ENCODE data around the gene KCNC1. TPM values are rescaled to one million over a fixed set of nuclear protein-coding genes. Genes with fewer than 3 reads are reported as not detected.

KCNC1 gene
- total and polyA plus RNA-seq, 4 donors: 0.54 TPM; not detected in 3

DNA sequence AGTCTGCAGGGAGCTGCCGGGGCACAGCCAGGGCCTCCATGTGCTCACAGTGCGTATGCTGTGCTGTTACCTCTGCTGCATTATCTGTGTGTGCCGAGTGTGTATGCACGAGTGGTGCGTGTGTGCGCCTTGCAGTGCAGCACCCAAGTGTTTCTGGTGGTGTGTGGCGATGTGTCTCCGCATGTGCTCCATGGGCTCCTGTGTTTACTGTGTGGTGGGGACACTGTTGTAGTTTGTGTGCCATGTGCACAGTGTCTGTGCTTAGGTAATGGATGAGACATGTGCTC, 31.4 kb downstream of the KCNC1 start:
- TF ChIP-seq JUND (IDR thresholded peaks at IDR 0.05): no peak
- TF ChIP-seq, protein P1, sequence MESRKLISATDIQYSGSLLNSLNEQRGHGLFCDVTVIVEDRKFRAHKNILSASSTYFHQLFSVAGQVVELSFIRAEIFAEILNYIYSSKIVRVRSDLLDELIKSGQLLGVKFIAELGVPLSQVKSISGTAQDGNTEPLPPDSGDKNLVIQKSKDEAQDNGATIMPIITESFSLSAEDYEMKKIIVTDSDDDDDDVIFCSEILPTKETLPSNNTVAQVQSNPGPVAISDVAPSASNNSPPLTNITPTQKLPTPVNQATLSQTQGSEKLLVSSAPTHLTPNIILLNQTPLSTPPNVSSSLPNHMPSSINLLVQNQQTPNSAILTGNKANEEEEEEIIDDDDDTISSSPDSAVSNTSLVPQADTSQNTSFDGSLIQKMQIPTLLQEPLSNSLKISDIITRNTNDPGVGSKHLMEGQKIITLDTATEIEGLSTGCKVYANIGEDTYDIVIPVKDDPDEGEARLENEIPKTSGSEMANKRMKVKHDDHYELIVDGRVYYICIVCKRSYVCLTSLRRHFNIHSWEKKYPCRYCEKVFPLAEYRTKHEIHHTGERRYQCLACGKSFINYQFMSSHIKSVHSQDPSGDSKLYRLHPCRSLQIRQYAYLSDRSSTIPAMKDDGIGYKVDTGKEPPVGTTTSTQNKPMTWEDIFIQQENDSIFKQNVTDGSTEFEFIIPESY (IDR thresholded peaks at IDR 0.05): no peak
- no peak for DNase-seq (ENCODE audit: low spot score)
- peaks cover 3 to 15% (median 13%) of the 10 kb centered on the region in 4 donors for H3K4me1 ChIP-seq (ENCODE audit: control insufficient read depth in 4 of 4, insufficient read depth in 4 of 4, low read length in 3 of 4)
- no peaks in the 10 kb centered on the region for H3K27me3 ChIP-seq (ENCODE audit: control insufficient read depth in 4 of 4, insufficient read depth in 4 of 4, low read length in 3 of 4)
- H3K9ac ChIP-seq (ENCODE audit: low read depth in 1 of 2, low read length in 2 of 2): no peak overlapping the region
- H3K27ac ChIP-seq (ENCODE audit: low read depth in 1 of 2, low read length in 2 of 2): no peak overlapping the region
- no peak overlapping the region for H3K4me3 ChIP-seq (ENCODE audit: low read depth in 1 of 3, low read length in 3 of 3)
- H3K36me3 ChIP-seq (ENCODE audit: control insufficient read depth in 4 of 4, insufficient read depth in 3 of 4, low read depth in 1 of 4, low read length in 3 of 4): no peaks in the 10 kb centered on the region
- no peaks in the 10 kb centered on the region for H3K9me3 ChIP-seq (ENCODE audit: control insufficient read depth in 4 of 4, low read length in 3 of 4)
- 95% methylated on average over 8 of the region's 8 CpGs for WGBS

DNA sequence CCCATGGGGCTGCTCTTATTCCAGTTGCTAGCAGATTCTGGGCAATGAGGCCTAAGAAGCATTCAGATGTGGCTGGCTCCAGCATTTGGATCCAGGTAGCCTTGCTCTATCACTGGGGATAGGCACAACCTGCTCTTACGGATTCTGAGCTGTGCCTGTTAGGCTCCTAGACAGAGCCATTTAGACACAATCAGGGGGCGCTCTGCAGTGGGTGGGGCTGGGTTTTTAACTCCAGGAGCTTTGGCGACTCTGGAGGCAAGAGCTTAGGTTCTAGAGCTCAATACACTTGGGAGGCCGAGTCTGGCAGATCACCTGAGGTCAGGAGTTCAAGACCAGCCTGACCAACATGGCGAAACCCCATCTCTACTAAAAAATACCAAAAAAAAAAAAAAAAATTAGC, 32.0 kb downstream of the KCNC1 start:
- Histone ChIP-seq H3K4me1 (ENCODE audit: control insufficient read depth in 4 of 4, insufficient read depth in 4 of 4, low read length in 3 of 4) (peaks cover 3 to 15% (median 13%) of the 10 kb centered on the region in 4 donors), H3K9me3 (ENCODE audit: control insufficient read depth in 4 of 4, low read length in 3 of 4) (no peaks in the 10 kb centered on the region), H3K9ac (ENCODE audit: low read depth in 1 of 2, low read length in 2 of 2) (no peak overlapping the region), H3K27ac (ENCODE audit: low read depth in 1 of 2, low read length in 2 of 2) (no peak overlapping the region), H3K36me3 (ENCODE audit: control insufficient read depth in 4 of 4, insufficient read depth in 3 of 4, low read depth in 1 of 4, low read length in 3 of 4) (no peaks in the 10 kb centered on the region), H3K4me3 (ENCODE audit: low read depth in 1 of 3, low read length in 3 of 3) (no peak overlapping the region), H3K27me3 (ENCODE audit: control insufficient read depth in 4 of 4, insufficient read depth in 4 of 4, low read length in 3 of 4) (no peaks in the 10 kb centered on the region)
- TF ChIP-seq HNF4A (conservative IDR thresholded peaks at IDR 0.05): no peak
- no peak for TF ChIP-seq YY1 (IDR thresholded peaks at IDR 0.05)
- TF ChIP-seq NR2F2 (IDR thresholded peaks at IDR 0.05): no peak
- TF ChIP-seq, protein P2, sequence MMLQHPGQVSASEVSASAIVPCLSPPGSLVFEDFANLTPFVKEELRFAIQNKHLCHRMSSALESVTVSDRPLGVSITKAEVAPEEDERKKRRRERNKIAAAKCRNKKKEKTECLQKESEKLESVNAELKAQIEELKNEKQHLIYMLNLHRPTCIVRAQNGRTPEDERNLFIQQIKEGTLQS (IDR thresholded peaks at IDR 0.05): no peak
- TF ChIP-seq RXRA (IDR thresholded peaks at IDR 0.05): no peak
- TF ChIP-seq, protein P3, sequence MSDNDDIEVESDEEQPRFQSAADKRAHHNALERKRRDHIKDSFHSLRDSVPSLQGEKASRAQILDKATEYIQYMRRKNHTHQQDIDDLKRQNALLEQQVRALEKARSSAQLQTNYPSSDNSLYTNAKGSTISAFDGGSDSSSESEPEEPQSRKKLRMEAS (IDR thresholded peaks at IDR 0.05): no peak
- no peak for TF ChIP-seq HNF4G (IDR thresholded peaks at IDR 0.05)
- no peak for TF ChIP-seq TAF1 (conservative IDR thresholded peaks at IDR 0.05)
- no peak for TF ChIP-seq SP1 (IDR thresholded peaks at IDR 0.05)
- no peak for TF ChIP-seq GABPA (IDR thresholded peaks at IDR 0.05 in 1 of 2, conservative IDR thresholded peaks at IDR 0.05 in 1 of 2)
- DNase-seq (ENCODE audit: low spot score): no peak
- 92% methylated on average over 5 of the region's 5 CpGs for WGBS

DNA sequence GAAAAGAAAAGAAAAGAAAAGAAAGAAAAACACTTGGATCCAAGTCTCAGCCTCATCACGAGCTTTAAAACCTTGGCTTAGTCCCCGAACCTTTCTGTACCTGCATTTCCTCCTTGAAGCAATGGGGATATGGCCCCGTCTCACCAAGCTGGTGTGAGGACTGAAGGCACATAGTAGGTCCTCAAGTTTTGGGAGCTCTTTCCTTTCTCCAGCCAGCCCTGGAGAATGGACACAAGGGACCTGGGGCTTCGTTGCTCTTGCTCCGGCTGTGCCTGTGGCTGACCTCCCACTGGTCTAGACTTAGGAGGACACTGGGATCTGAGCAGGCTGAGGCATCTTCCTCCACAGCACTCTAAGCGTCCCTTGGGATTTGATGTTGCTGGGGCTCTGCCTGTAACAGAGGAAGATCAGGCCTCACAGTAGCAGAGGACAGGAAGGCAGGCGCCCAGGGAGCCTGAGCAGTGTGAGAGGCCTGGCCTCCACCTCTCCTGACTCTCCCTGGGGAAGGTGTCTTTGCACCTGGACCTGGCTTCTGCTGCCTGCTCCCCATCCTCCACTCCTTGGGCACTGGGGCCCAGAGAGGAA, 32.8 kb downstream of the KCNC1 start:
- Histone ChIP-seq H3K9ac (ENCODE audit: low read depth in 1 of 2, low read length in 2 of 2) (no peak overlapping the region), H3K36me3 (ENCODE audit: control insufficient read depth in 4 of 4, insufficient read depth in 3 of 4, low read depth in 1 of 4, low read length in 3 of 4) (no peaks in the 10 kb centered on the region), H3K9me3 (ENCODE audit: control insufficient read depth in 4 of 4, low read length in 3 of 4) (no peaks in the 10 kb centered on the region), H3K4me3 (ENCODE audit: low read depth in 1 of 3, low read length in 3 of 3) (no peak overlapping the region), H3K27ac (ENCODE audit: low read depth in 1 of 2, low read length in 2 of 2) (no peak overlapping the region), H3K27me3 (ENCODE audit: control insufficient read depth in 4 of 4, insufficient read depth in 4 of 4, low read length in 3 of 4) (no peaks in the 10 kb centered on the region), H3K4me1 (ENCODE audit: control insufficient read depth in 4 of 4, insufficient read depth in 4 of 4, low read length in 3 of 4) (peaks cover 3 to 15% (median 13%) of the 10 kb centered on the region in 4 donors)
- TF ChIP-seq FOXA1 (IDR thresholded peaks at IDR 0.05) (no peak), RAD21 (IDR thresholded peaks at IDR 0.05) (no peak), SP1 (IDR thresholded peaks at IDR 0.05) (no peak), JUND (IDR thresholded peaks at IDR 0.05) (no peak), FOXA2 (IDR thresholded peaks at IDR 0.05) (no peak), RXRA (IDR thresholded peaks at IDR 0.05) (no peak), HNF4A (conservative IDR thresholded peaks at IDR 0.05) (no peak), GABPA (IDR thresholded peaks at IDR 0.05 in 1 of 2, conservative IDR thresholded peaks at IDR 0.05 in 1 of 2) (no peak), YY1 (IDR thresholded peaks at IDR 0.05) (no peak), HNF4G (IDR thresholded peaks at IDR 0.05) (no peak), NR2F2 (IDR thresholded peaks at IDR 0.05) (no peak)
- TF ChIP-seq, protein P4, sequence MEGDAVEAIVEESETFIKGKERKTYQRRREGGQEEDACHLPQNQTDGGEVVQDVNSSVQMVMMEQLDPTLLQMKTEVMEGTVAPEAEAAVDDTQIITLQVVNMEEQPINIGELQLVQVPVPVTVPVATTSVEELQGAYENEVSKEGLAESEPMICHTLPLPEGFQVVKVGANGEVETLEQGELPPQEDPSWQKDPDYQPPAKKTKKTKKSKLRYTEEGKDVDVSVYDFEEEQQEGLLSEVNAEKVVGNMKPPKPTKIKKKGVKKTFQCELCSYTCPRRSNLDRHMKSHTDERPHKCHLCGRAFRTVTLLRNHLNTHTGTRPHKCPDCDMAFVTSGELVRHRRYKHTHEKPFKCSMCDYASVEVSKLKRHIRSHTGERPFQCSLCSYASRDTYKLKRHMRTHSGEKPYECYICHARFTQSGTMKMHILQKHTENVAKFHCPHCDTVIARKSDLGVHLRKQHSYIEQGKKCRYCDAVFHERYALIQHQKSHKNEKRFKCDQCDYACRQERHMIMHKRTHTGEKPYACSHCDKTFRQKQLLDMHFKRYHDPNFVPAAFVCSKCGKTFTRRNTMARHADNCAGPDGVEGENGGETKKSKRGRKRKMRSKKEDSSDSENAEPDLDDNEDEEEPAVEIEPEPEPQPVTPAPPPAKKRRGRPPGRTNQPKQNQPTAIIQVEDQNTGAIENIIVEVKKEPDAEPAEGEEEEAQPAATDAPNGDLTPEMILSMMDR (IDR thresholded peaks at IDR 0.05; ENCODE audit: low read depth, low read length, missing input control): no peak
- TF ChIP-seq, protein P3 (IDR thresholded peaks at IDR 0.05): no peak
- TF ChIP-seq, protein P2 (IDR thresholded peaks at IDR 0.05): no peak
- DNase-seq (ENCODE audit: low spot score): no peak
- 79% methylated on average over 7 of the region's 7 CpGs for WGBS
